GM10248 (cell line): Measurements from ENCODE around the gene ZBTB20.

ENCODE experiments used
- CTCF ChIA-PET: fragments of 300-600 bp; sonication (Branson Sonifier 250); formaldehyde crosslinking; extraction: SDS; loops from one replicate; lab custom pipeline; 2021; ENCODE audit warnings: antibody characterized with exemption; lab: Yijun Ruan, JAX
- POLR2A ChIA-PET: fragments of 350-650 bp; sonication (Branson Sonifier 250); formaldehyde crosslinking; extraction: SDS; loops from one replicate; lab custom pipeline; 2020; ENCODE audit warnings: antibody characterized with exemption; lab: Yijun Ruan, JAX
- DNase-seq: peaks from one replicate; pipeline ENCODE4 v3.0.0; 2012; ENCODE audit errors: extremely low spot score
- TF ChIP-seq, protein P1 (sequence below): IDR thresholded peaks from 2 replicates; pipeline ENCODE4 v1.5.1; 2012; ENCODE audit warnings: mild to moderate bottlenecking, low read depth; ENCODE audit errors: extremely low read depth, missing control alignments, control extremely low read depth

The ZBTB20 gene

DNA sequence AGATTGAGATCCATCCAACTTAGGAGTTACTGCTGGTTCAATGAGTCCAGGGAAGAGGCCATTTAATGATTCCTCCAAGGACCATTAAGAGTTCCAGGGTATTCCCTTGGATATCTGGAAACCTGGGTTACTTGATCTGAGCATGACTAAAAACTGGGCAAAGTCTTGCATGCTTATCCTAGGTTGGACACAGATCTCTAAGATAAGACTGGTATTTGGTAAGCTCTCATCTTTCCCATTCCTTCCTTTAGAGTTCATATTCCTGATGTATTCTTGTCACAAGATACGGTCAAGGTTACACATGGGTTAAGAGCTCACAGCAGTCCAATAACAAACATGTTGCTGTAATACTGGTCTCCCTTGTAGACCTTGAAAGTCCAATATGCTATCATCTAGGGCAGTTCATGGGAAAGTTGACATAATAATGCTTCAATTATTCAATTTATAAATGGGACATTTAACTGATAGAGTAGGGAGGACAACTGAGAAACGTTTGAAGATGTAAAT lies 551.5 kb downstream of the ZBTB20 start:
- ChIA-PET POLR2A (no interaction called here), CTCF (interaction anchor here (1.2 to 2.1 kb wide), 3 partner anchors 12 to 21 kb away, joined by 3 to 7 read pairs (median 3); no protein-coding TSS in a partner anchor)
- DNase-seq = no peak
- TF ChIP-seq, protein P1, sequence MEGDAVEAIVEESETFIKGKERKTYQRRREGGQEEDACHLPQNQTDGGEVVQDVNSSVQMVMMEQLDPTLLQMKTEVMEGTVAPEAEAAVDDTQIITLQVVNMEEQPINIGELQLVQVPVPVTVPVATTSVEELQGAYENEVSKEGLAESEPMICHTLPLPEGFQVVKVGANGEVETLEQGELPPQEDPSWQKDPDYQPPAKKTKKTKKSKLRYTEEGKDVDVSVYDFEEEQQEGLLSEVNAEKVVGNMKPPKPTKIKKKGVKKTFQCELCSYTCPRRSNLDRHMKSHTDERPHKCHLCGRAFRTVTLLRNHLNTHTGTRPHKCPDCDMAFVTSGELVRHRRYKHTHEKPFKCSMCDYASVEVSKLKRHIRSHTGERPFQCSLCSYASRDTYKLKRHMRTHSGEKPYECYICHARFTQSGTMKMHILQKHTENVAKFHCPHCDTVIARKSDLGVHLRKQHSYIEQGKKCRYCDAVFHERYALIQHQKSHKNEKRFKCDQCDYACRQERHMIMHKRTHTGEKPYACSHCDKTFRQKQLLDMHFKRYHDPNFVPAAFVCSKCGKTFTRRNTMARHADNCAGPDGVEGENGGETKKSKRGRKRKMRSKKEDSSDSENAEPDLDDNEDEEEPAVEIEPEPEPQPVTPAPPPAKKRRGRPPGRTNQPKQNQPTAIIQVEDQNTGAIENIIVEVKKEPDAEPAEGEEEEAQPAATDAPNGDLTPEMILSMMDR = no peak

DNA sequence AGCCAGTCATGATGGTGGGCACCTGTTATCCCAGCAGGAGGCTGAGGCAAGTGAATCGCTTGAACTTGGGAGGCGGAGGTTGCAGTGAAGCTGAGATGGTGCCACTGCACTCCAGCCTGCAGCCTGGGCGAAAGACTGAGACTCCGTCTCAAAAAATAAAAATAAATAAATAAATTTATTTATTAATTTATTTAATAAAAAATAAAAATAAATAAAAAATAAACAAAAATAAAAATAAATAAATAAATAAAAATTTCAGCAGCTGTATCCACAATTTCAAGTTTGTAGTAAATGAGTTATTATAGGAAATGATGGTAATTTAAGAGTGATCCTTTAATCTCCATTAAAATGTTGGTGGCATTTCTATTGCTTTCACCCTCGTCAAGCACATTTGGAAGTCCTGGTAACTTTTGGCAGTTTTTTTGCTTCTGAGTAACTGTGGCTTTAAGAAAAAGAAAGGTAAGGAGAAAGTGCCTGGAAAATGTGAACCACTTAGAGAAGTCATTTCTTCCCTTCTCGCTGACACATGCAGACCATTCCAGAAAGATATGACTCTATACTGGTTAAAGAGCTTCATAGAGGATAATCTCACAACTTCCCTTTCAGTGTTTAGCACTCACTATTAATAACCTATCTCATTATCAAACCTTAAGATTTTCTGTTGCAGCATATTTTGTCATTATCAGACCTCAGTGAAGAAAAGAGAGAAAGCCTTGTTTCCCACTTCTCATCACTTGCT lies 556.6 kb downstream of the ZBTB20 start:
- TF ChIP-seq, protein P1 = no peak
- CTCF ChIA-PET = interaction anchor here (1.0 kb wide), 1 partner anchor 10 kb away, joined by 3 read pairs; no protein-coding TSS in a partner anchor
- no peak for DNase-seq
- POLR2A ChIA-PET = no interaction called here

DNA sequence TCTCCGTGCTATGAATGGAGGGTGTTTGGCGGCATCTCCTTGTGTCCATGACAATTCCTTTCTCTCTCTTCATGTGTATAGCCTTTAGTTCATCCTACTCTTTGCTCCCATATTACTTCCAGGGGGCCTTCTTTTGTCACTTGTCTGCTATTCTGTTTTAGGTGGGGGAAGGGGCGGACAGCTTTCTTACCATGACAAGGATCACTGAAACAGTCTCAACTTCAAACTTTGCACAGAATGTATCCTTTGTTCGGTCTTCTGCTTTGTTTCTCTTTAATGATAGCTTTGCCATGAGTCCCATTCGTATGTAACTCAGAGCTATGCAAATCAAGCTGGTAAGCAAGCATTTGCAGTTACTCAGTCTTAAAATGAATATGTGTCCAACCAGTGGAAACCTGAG lies 559.1 kb downstream of the ZBTB20 start:
- POLR2A ChIA-PET = no interaction called here
- CTCF ChIA-PET = interaction anchor here (2.1 kb wide), 1 partner anchor 13 kb away, joined by 6 read pairs; no protein-coding TSS in a partner anchor
- TF ChIP-seq, protein P1 = no peak
- no peak for DNase-seq

DNA sequence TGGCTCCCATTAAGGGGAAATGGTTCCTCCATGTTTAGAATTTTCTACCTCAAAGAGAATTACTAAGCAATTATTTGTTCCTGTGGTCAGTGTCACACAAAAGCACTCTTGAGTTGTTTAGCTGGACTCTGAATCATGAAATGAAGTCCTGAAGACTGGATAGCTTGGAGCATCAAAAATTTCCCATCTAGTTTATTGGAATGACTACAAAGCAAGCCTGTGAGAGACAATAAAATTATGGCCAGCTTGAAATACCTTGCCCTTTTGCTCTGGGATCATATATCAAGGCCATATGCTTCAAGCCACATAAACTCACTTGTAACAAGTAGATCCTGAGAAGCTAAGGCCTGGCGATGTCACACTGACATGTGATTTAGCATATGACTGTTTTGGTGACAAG lies 561.0 kb downstream of the ZBTB20 start:
- DNase-seq = no peak
- TF ChIP-seq, protein P1 = no peak
- ChIA-PET CTCF (interaction anchor here (1.8 kb wide), 1 partner anchor 15 kb away, joined by 5 read pairs; no protein-coding TSS in a partner anchor), POLR2A (no interaction called here)

DNA sequence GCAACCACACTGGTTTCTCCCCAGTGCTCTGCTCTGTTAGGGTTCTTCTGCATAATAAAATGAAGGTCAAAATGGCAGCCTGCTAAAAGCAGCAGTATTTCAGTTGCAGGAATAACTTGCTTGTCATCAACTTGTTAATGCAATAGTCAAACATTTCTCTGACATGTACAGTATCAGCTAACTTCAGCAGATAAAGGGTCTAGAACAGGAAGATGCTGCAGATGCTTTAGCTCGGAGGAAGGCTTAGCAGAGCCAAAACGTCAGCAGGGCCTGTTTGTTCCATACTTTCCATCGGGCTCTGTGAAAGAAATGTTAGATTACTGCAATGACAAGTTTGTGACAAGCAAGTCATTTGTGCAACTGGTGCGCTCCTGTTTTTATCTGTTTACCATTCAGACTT lies 561.4 kb downstream of the ZBTB20 start:
- CTCF ChIA-PET = interaction anchor here (1.4 to 1.8 kb wide), 2 partner anchors 15 to 90 kb away, joined by 3 to 5 read pairs; no protein-coding TSS in a partner anchor
- TF ChIP-seq, protein P1 = no peak
- POLR2A ChIA-PET = no interaction called here
- DNase-seq = no peak

DNA sequence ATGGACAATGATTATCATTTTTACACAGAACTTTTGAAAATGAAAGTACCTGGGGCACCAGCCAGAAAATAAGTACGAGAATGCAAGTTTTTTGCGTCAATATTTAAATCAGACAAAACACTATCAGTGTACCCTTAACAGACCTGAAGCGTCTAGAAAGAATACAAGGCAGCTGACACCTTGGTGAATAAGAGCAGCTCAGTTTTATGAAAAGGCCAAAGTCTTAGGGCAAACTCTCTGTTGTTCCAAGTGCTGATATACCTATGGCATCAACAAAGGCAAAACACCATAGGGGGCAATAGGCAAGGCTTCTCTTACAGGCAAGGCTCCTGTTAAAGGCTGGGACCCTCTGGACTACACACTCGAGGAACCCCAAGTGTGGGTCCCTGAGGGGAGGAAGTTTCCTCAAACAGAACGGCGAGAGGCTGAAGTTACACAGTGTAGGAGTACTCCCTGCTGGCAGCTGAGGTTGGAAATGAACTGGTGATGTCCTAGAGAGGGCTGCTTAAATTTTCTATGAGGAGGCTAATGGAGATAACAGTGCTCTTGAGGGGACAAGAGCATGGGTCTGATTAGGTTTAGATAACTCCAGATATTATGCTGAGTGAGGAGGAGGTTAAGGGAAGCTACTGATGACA lies 562.2 kb downstream of the ZBTB20 start:
- POLR2A ChIA-PET = no interaction called here
- TF ChIP-seq, protein P1 = no peak
- CTCF ChIA-PET = interaction anchor here (0.8 to 1.8 kb wide), 3 partner anchors 16 to 202 kb away, joined by 3 to 5 read pairs (median 3); no protein-coding TSS in a partner anchor
- no peak for DNase-seq
